HepG2 (cell line): Measurements from ENCODE around the gene ADAM15. TPM values are rescaled to one million over a fixed set of nuclear protein-coding genes. Genes with fewer than 3 reads are reported as not detected.

ENCODE experiments used
- GFI1 ChIP-seq: sonication (generic); formaldehyde crosslinking; IDR thresholded peaks from 2 replicates; pipeline ENCODE4 v1.5.0; 2020; ENCODE audit warnings: missing genetic modification reagents, mild to moderate bottlenecking, borderline replicate concordance
- MTF1 ChIP-seq: sonication (generic); formaldehyde crosslinking; IDR thresholded peaks from 2 replicates; pipeline ENCODE4 v1.5.0; 2020; ENCODE audit warnings: missing genetic modification reagents
- REPIN1 ChIP-seq: sonication (generic); formaldehyde crosslinking; IDR thresholded peaks from 2 replicates; pipeline ENCODE4 v1.8.0; 2022; ENCODE audit warnings: missing genetic modification reagents, low read depth, mild to moderate bottlenecking, borderline replicate concordance
- SAP130 ChIP-seq: IDR thresholded peaks from 2 replicates; pipeline ENCODE4 v1.6.1; 2016; ENCODE audit warnings: low read depth
- TEAD2 ChIP-seq: sonication (generic); formaldehyde crosslinking; IDR thresholded peaks from 2 replicates; pipeline ENCODE4 v1.9.0; 2021; ENCODE audit warnings: missing genetic modification reagents
- ZBTB25 ChIP-seq: IDR thresholded peaks from 2 replicates; pipeline ENCODE4 v1.6.1; 2018; ENCODE audit warnings: missing genetic modification reagents
- ZC3H13 ChIP-seq: sonication (generic); formaldehyde crosslinking; IDR thresholded peaks from 2 replicates; pipeline ENCODE4 v1.8.1; 2023; ENCODE audit warnings: mild to moderate bottlenecking, missing genetic modification reagents, moderate library complexity
- ZGPAT ChIP-seq: IDR thresholded peaks from 2 replicates; pipeline ENCODE4 v1.6.1; 2016; ENCODE audit warnings: mild to moderate bottlenecking
- ZNF33A ChIP-seq: sonication (generic); formaldehyde crosslinking; IDR thresholded peaks from 2 replicates; pipeline ENCODE4 v1.5.1; 2020; ENCODE audit warnings: missing genetic modification reagents, mild to moderate bottlenecking, moderate library complexity, borderline replicate concordance
- ZNF616 ChIP-seq: sonication (generic); formaldehyde crosslinking; IDR thresholded peaks from 2 replicates; pipeline ENCODE4 v1.5.0; 2020; ENCODE audit warnings: low read depth, mild to moderate bottlenecking, missing genetic modification reagents
- ZNF792 ChIP-seq: IDR thresholded peaks from 2 replicates; pipeline ENCODE4 v1.6.1; 2016
- polyA plus RNA-seq, 8 experiments: library from polyadenylated mRNA; depleted of rRNA in 3 of 8; stranded (reverse) in 7 of 8; unstranded in 1 of 8; fragments of >200 nt; fragmentation: Illumina TruSeq in 4 of 8; extraction: Trizol in 4 of 8; gene quantifications; 2 replicates each; pipeline versions ENCODE4 v1.2.1 to v1.2.3, GENCODE V29; 2011 to 2016; ENCODE audit warnings: low read depth in 4 of 8, missing spikeins in 1 of 8, mixed read lengths in 1 of 8; ENCODE audit not compliant: insufficient read depth in 1 of 8
- total RNA-seq, 5 experiments: library from RNA; depleted of rRNA; stranded (reverse); fragments of >200 nt; fragmentation: Illumina TruSeq; extraction: Trizol; gene quantifications; 2 replicates each; pipeline ENCODE4 v1.2.3, GENCODE V29; 2016; ENCODE audit warnings: low read depth in 1 of 5
- TF ChIP-seq, protein P1 (sequence below): sonication (generic); formaldehyde crosslinking; IDR thresholded peaks from 2 replicates; pipeline ENCODE4; 2020; ENCODE audit warnings: missing genetic modification reagents, mild to moderate bottlenecking, borderline replicate concordance
- TF ChIP-seq, protein P2 (sequence below): sonication (generic); formaldehyde crosslinking; IDR thresholded peaks from 2 replicates; pipeline ENCODE4 v1.8.1; 2023; ENCODE audit warnings: missing genetic modification reagents, mild to moderate bottlenecking, borderline replicate concordance

Gene ADAM15
- total and polyA plus RNA-seq, 2 of the 13 experiments (the other 11 are each of a cell fraction or from before 2014, with no cell fraction given) = 17.9 to 25.6 TPM

DNA sequence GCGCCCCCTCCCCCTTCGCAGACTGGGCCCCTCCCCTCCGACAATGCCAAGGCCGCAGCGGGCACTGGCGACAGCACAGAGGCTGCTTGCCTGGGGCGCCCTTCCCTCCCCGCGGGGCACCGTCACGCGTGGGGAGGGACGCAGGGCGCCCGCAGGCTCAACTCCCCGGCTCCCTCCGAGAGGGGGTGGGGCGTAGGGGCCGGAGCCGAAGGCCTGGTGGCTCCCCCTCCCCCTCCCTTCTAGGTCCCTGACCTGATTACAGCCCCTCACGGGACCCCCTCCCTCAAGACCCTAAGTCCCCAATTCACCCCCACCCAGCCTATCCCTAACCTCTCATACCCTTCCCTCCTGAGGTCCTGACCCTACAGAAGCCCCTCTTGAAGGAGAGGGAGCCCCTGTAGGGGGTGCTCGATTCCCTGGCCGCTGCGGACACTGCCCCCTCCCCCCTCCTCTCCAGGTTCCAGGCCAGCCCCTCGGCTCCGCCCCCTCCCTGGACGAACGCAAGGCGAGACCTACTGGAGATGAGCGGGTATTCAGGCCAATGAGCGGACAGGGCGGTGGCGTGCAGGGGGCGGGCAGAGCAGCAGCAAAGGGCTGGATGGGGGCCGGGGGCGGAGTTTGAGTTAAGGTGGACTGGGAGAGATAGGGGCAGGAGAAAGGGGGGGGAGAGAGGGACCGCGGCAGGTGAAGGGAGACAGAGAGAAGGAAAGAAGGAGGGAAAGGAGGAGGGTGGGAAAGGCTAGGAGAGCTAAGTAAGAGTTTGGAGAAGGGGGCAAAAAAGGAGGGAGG is 49.2 kb upstream of the ADAM15 start (continued):
- TF ChIP-seq ZBTB25 = no peak
- no peak for TF ChIP-seq TEAD2 (CRISPR knock-in tag)
- TF ChIP-seq, protein P1, sequence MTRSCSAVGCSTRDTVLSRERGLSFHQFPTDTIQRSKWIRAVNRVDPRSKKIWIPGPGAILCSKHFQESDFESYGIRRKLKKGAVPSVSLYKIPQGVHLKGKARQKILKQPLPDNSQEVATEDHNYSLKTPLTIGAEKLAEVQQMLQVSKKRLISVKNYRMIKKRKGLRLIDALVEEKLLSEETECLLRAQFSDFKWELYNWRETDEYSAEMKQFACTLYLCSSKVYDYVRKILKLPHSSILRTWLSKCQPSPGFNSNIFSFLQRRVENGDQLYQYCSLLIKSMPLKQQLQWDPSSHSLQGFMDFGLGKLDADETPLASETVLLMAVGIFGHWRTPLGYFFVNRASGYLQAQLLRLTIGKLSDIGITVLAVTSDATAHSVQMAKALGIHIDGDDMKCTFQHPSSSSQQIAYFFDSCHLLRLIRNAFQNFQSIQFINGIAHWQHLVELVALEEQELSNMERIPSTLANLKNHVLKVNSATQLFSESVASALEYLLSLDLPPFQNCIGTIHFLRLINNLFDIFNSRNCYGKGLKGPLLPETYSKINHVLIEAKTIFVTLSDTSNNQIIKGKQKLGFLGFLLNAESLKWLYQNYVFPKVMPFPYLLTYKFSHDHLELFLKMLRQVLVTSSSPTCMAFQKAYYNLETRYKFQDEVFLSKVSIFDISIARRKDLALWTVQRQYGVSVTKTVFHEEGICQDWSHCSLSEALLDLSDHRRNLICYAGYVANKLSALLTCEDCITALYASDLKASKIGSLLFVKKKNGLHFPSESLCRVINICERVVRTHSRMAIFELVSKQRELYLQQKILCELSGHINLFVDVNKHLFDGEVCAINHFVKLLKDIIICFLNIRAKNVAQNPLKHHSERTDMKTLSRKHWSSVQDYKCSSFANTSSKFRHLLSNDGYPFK = no peak
- TF ChIP-seq SAP130 = no peak; the same call in 1 of the 2 replicates
- TF ChIP-seq ZC3H13 = no peak
- TF ChIP-seq REPIN1 (CRISPR knock-in tag) = no peak
- no peak for TF ChIP-seq GFI1
- TF ChIP-seq, protein P2, sequence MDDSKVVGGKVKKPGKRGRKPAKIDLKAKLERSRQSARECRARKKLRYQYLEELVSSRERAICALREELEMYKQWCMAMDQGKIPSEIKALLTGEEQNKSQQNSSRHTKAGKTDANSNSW (CRISPR knock-in tag) = no peak
- TF ChIP-seq ZNF616 (CRISPR knock-in tag) = no peak
- no peak for TF ChIP-seq ZGPAT
- TF ChIP-seq ZNF33A (CRISPR knock-in tag) = no peak
- no peak for TF ChIP-seq ZNF792 (CRISPR knock-in tag)
- TF ChIP-seq MTF1 (CRISPR knock-in tag) = no peak
